Bronchial epithelial cell (primary cell): ENCODE data around the gene KAT6B. TPM values are rescaled to one million over a fixed set of nuclear protein-coding genes. Genes with fewer than 3 reads are reported as not detected.
A peak's percentile ranks its signal among the peaks of the same experiment; 100 is the strongest.

Experiments used
- DNase-seq: peaks from one replicate; pipeline ENCODE4 v3.0.0-alpha.2; 2010; ENCODE audit warnings: low read depth
- FAIRE-seq: peaks from 2 replicates; lab custom pipeline; 2011; peaks lifted over from hg19 to GRCh38; lab: Jason Lieb, UNC
- H3K27me3 ChIP-seq: 2 replicates; pipeline ENCODE4 v1.5.1; 2011; ENCODE audit warnings: low read length; ENCODE audit not compliant: control insufficient read depth, insufficient read depth
- H3K36me3 ChIP-seq: 2 replicates; pipeline ENCODE4 v1.5.1; 2011; ENCODE audit warnings: low read length; ENCODE audit not compliant: control insufficient read depth, insufficient read depth
- H3K4me3 ChIP-seq: 2 replicates; pipeline ENCODE4 v1.5.1; 2011; ENCODE audit warnings: mild to moderate bottlenecking, low read depth, low read length, control low read depth
- CTCF ChIP-seq: IDR thresholded peaks from 2 replicates; pipeline ENCODE4 v1.5.1; 2011; ENCODE audit warnings: mild to moderate bottlenecking, moderate library complexity, low read length, control low read depth, inconsistent platforms; ENCODE audit not compliant: insufficient read depth, severe bottlenecking
- total RNA-seq: library from RNA; depleted of rRNA; stranded (reverse); fragments of >200 nt; gene quantifications from 2 replicates; pipeline ENCODE4 v1.2.1, GENCODE V29; 2014

KAT6B gene
- total RNA-seq, 1 donor from 2014 or later = 8.7 TPM

- no peak for DNase-seq
- Histone ChIP-seq H3K36me3 (peaks cover 1% of the 10 kb centered on the region), H3K27me3 (no peaks in the 10 kb centered on the region), H3K4me3 (no peak overlapping the region)
- peak; percentile 40 for FAIRE-seq
- TF ChIP-seq CTCF = no peak
These were observed 186.1 kb downstream of the KAT6B start for GRCh38 chr10:75012471-75012870.

- no peak for TF ChIP-seq CTCF
- Histone ChIP-seq H3K36me3 (peaks cover 1% of the 10 kb centered on the region), H3K4me3 (no peak overlapping the region), H3K27me3 (no peaks in the 10 kb centered on the region)
- FAIRE-seq (no peak), DNase-seq (no peak)
These were observed 186.6 kb downstream of the KAT6B start for GRCh38 chr10:75013007-75013406.

- Histone ChIP-seq H3K27me3 (no peaks in the 10 kb centered on the region), H3K36me3 (peaks cover 1% of the 10 kb centered on the region), H3K4me3 (no peak overlapping the region)
- DNase-seq = no peak
- FAIRE-seq = no peak
- TF ChIP-seq CTCF = no peak
These were observed 187.1 kb downstream of the KAT6B start for GRCh38 chr10:75013522-75013921.

GRCh38 chr10:75014516-75015230, 188.3 kb downstream of the KAT6B start:
- no peak for TF ChIP-seq CTCF
- no peak for DNase-seq
- FAIRE-seq = no peak
- Histone ChIP-seq H3K4me3 (no peak overlapping the region), H3K27me3 (no peaks in the 10 kb centered on the region), H3K36me3 (peaks cover 1% of the 10 kb centered on the region)

- DNase-seq (no peak), FAIRE-seq (no peak)
- Histone ChIP-seq H3K36me3 (peaks cover 1% of the 10 kb centered on the region), H3K4me3 (no peak overlapping the region), H3K27me3 (no peaks in the 10 kb centered on the region)
- TF ChIP-seq CTCF = no peak
These were observed 189.0 kb downstream of the KAT6B start for GRCh38 chr10:75015442-75015841.

GRCh38 chr10:75016325-75016724, 189.9 kb downstream of the KAT6B start:
- no peak overlapping the region for H3K4me3 ChIP-seq
- DNase-seq (no peak), FAIRE-seq (no peak)
- H3K36me3 ChIP-seq = peaks cover 3% of the 10 kb centered on the region
- no peaks in the 10 kb centered on the region for H3K27me3 ChIP-seq
- no peak for TF ChIP-seq CTCF
